Measurements from ENCODE around the gene MIS18BP1.
"Not testable (repeated sequence)": the region's sequence is repeated elsewhere in the genome, so short reads cannot be mapped to it uniquely, and the experiment has no call there.

The MIS18BP1 gene

GRCh38 chr14:45253070-45253753 is at the start of gene MIS18BP1:
TSS of gene MIS18BP1 (minus strand) at chr14:45253202. CDS start at chr14:45247286, 5,916 bp downstream.
- peak; percentile 96 for DNase-seq

DNA sequence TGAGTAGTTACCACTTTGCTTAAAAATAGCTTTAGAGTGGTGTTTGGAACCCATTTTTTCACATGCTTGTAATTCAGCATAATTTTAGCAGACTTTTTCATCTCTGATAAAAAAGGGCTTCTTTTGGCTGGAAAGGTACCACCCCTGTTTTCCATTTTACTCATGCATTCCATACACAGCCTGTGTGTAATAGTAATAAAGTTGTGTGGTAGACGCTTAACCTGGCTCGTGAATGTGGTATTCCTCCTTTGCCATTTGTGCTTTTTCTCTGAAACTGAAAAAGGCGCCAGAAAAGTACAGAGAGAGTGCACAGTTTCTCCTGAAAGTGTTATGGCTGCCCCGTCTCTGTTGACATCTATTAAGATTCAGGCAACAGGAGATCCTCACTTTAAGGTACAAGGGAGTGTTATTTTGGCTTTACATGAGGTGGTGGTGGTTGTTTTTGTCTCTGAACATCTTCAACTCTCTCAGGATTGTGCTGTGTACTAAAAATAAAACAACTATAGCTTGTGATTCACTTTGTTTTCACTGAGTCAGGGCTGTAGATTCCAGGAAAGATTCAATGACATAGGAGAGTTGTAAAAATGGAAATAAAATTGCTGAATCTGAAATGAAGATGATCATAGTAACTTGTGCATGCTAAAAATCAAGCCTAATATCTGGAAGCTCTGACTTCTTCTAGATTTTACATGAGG is 45.6 kb upstream of the MIS18BP1 start:
- DNase-seq: no peak

DNA sequence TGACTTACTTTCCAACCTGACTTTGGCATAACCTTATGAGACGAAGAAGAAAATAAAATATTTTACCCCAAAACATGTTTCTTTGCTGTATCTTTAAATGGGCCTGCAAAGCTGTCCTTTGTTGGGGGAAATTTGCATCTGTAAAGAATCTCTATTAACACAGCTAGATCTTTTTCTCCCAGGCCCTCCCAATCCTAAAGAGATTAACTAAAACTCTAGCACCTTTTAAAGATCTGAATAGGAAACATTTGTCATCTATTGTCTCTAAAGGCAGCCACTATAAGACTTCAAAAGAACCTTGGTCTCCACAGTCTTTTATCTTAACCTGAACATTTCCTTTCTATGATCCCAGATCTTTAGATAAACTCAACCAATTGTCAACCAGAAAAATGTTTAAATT is 41.8 kb upstream of the MIS18BP1 start:
- not testable (repeated sequence) for DNase-seq

- no peak for DNase-seq
Observed at GRCh38 chr14:45290547-45290946, 37.5 kb upstream of the MIS18BP1 start.

DNA sequence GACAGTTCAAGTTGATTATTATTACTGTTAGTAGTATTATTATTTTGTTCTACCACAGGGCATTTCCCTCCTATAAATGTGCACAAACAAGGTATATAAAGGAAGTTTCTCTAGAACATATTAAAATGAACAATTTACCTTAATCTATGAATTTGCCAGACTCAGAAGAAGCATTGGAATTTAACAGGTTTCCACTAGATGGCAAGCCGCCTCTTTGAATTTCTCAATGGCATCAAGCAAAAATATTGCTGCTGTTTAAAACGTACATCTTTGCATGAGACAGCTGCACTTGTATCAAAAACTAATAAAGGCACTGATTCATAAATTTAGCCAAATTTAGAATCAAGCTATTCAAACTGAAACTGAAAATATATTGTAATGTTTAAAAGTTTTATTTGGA is 34.6 kb upstream of the MIS18BP1 start:
- no peak for DNase-seq

- DNase-seq: no peak
Observed at GRCh38 chr14:45284802-45285201, 31.8 kb upstream of the MIS18BP1 start.

- not testable (repeated sequence) for DNase-seq
Observed at GRCh38 chr14:45281731-45282400, 28.9 kb upstream of the MIS18BP1 start.

GRCh38 chr14:45271858-45272537 is 19.0 kb upstream of the MIS18BP1 start:
- DNase-seq: no peak

DNA sequence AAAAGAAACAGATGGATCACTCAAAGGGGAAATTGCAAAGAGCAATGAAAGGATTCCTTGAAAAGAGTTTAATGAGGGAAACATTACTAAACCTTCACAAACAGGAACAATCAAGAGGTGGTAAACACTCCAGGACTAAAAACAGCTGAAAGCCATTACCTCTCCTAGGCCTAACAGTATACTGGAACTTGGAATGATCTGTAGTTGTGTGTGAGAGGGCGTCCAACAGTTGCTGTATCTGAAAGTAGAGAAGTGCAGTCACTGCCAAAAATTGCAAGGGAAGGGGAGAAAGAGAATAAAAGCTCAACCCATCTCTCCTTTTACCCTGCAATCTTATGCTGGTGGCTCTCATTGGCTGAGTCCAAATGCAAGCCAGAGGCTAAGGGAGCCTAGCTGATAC is 17.0 kb upstream of the MIS18BP1 start:
- DNase-seq: no peak

DNA sequence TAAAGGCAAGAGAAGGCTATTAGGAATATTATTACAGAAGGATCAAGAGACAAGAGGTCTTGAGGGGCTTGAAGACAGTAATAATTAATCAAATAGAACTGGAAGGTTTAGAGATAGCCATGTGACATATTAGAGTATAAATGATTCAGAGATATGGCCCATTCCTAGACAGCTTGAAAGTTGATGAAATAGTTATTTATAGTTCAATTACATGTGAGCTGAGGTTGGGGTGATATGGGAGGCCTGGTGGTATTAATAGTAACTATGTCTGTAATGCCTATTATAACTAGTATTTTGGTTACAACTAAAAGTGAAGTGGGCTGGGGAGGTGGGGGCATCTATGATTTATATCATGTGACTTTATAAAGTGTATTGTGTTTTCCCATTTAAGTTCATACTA is 14.1 kb upstream of the MIS18BP1 start:
- no peak for DNase-seq

GRCh38 chr14:45262637-45263036 is 9.6 kb upstream of the MIS18BP1 start:
- DNase-seq: no peak

GRCh38 chr14:45261209-45261608 is 8.2 kb upstream of the MIS18BP1 start:
- DNase-seq: no peak

- no peak for DNase-seq
Observed at GRCh38 chr14:45258805-45259204, 5.8 kb upstream of the MIS18BP1 start.

DNA sequence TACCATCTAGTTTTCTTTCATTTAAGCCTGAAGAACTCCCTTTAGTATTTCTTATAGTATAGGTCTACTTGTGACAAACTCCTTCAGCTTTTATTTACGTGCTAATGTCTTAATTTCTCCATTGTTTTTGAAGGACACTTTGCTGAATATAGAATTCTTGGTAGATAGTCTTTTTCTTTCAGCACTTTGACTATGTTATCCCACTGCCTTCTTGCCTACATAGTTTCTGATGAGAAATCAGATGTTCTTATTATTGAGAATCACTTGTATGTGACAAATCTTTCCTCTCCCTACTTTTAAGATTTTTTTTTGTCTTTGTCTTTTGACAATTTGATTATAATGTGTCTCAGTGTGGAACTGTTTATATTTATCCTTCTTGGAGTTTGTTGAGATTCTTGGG is 5.1 kb upstream of the MIS18BP1 start:
- no peak for DNase-seq

GRCh38 chr14:45254771-45255170 is 1.8 kb upstream of the MIS18BP1 start:
- no peak for DNase-seq

DNA sequence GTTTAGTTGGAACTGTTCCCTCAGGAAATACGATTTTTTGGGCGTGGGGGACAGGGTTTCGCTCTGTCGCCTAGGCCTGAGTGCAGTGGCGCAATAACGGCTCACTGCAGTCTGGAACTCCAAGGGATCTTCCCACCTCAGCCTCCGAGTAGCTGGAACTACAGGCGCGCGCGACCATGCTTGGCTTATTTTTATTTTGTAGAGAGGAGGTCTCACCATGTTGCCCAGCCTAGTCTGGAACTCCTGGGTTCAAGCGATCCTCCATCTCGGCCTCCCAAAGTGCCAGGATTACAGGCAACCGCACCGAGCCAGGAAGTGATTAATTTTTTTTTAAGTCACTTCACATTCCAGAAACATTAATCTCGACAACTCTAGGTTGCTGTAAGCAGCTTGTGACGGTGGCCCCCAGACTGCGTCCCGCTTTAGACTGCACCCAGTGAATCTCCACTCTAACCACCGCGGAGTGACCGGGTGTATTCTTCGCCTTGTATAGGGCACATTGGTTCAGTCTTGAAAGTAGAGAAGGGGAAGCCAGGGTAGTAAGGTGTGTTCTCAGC is 830 bp upstream of the MIS18BP1 start:
- DNase-seq: no peak

- peak; percentile 9 for DNase-seq
Observed at GRCh38 chr14:45252366-45253069, 484 bp downstream of the MIS18BP1 start.

- DNase-seq: peak; percentile 37
Observed at GRCh38 chr14:45251912-45252311, 1.1 kb downstream of the MIS18BP1 start.

DNA sequence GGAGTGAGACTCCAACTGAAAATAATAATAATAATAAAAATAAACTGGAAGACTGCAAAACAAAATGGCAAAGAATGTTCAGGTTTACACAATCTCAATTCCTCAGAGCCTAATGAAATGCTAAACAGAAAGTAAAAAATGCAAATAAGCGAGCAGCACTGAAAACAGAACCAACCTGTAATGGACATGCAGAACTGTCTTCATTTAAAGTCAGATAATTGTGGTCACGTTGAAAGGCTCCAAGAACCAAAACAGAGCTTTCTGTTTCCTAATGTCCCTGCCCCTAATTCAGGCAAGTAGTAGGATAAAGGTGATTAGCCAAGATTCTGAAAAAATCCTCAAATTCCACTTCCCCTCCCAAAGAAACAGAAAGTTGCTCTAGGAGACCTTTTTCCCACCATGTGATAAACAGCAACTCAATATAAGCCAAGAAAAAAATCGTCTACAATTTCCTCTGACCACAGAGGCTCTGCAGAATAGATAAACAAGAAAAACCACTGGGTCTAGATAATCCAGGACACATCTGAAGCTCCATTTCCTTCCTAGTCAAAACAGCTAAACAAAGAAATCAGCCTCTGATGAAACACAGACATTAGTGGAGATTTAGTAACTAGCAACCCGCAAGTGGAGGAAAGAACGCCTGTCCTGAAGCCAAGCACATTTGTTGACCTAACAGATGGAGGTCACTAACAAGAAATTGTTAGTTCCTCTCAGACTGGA is 3.0 kb downstream of the MIS18BP1 start:
- DNase-seq: peak; percentile 24

- DNase-seq: no peak
Observed at GRCh38 chr14:45247427-45247826, 5.6 kb downstream of the MIS18BP1 start.

DNA sequence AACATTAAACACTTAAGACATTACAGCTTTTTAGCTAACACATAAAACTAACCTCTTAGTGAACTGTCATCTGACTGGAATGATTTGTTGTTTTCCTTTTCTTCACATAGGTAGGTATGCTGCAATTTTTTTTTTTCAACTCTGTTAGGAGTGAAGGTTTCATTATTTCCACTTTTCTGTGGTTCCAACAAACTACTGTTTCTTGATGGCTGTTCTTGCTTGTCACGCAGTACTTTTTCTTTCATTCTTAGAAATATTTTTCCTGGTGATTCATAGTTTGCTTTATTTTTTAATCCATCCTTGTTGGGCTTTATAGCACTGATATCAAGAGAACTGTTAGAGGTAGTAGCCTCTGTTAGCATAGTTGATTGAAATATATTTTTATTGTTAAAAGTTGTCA is 6.3 kb downstream of the MIS18BP1 start:
- no peak for DNase-seq

DNA sequence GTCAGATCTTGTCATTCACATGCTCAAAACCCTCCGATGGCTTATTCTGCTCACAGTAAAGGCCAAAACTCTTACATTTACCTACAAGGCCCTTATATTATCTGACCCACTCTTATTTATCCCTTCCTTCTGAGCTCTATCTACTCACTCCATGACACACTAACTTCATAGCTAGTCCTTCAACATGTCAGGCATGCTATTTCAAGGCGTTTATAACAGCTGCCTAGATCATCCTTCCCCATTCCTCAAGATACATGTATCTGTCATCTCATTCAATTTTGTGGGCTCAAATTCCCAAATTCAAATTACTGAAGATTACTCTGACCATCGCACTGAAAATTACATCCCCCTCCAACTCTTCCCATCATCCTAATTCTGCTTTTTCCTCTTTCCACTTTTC is 6.9 kb downstream of the MIS18BP1 start:
- DNase-seq: no peak

Data from CD4-positive, alpha-beta T cell treated with Interleukin-10 for 1 hour (primary cell).